Measurements from ENCODE around the gene PLCG2.

The PLCG2 gene

GRCh38 chr16:81785138-81785924 is 6.2 kb downstream of the PLCG2 start:
- TF ChIP-seq ZBTB7A (IDR thresholded peaks at IDR 0.05; ENCODE audit: low read depth), result no peak
- TF ChIP-seq USF1 (IDR thresholded peaks at IDR 0.05), result no peak
- TF ChIP-seq MAX (IDR thresholded peaks at IDR 0.05), result no peak
- no peak for TF ChIP-seq CREB1 (IDR thresholded peaks at IDR 0.05; ENCODE audit: low read depth)
- TF ChIP-seq CEBPB (IDR thresholded peaks at IDR 0.05), result no peak
- TF ChIP-seq FOXM1 (IDR thresholded peaks at IDR 0.05; ENCODE audit: borderline replicate concordance, low read depth), result no peak
- no peak for TF ChIP-seq EP300 (IDR thresholded peaks at IDR 0.05; ENCODE audit: borderline replicate concordance)
- no peak for TF ChIP-seq REST (IDR thresholded peaks at IDR 0.05; ENCODE audit: low read depth)
- TF ChIP-seq EGR1 (IDR thresholded peaks at IDR 0.05), result no peak
- TF ChIP-seq TEAD4 (IDR thresholded peaks at IDR 0.05), result no peak
- no peak for TF ChIP-seq TCF12 (IDR thresholded peaks at IDR 0.05; ENCODE audit: low read depth)
- TF ChIP-seq YY1 (IDR thresholded peaks at IDR 0.05; ENCODE audit: low read depth), result no peak
- TF ChIP-seq NFIC (IDR thresholded peaks at IDR 0.05), result no peak
- no peak for TF ChIP-seq TAF1 (IDR thresholded peaks at IDR 0.05; ENCODE audit: low read depth)
- no peak for TF ChIP-seq RAD21 (IDR thresholded peaks at IDR 0.05; ENCODE audit: low read depth)

GRCh38 chr16:81786321-81786720 is 7.2 kb downstream of the PLCG2 start:
- no peak for TF ChIP-seq USF1 (IDR thresholded peaks at IDR 0.05)
- TF ChIP-seq MAX (IDR thresholded peaks at IDR 0.05), result no peak
- no peak for TF ChIP-seq TEAD4 (IDR thresholded peaks at IDR 0.05)
- TF ChIP-seq ZBTB7A (IDR thresholded peaks at IDR 0.05; ENCODE audit: low read depth), result no peak
- no peak for TF ChIP-seq TAF1 (IDR thresholded peaks at IDR 0.05; ENCODE audit: low read depth)
- no peak for TF ChIP-seq YY1 (IDR thresholded peaks at IDR 0.05; ENCODE audit: low read depth)
- no peak for TF ChIP-seq REST (IDR thresholded peaks at IDR 0.05; ENCODE audit: low read depth)
- no peak for TF ChIP-seq CREB1 (IDR thresholded peaks at IDR 0.05; ENCODE audit: low read depth)
- no peak for TF ChIP-seq EP300 (IDR thresholded peaks at IDR 0.05; ENCODE audit: borderline replicate concordance)
- no peak for TF ChIP-seq EGR1 (IDR thresholded peaks at IDR 0.05)
- no peak for TF ChIP-seq TCF12 (IDR thresholded peaks at IDR 0.05; ENCODE audit: low read depth)
- no peak for TF ChIP-seq FOXM1 (IDR thresholded peaks at IDR 0.05; ENCODE audit: borderline replicate concordance, low read depth)
- no peak for TF ChIP-seq NFIC (IDR thresholded peaks at IDR 0.05)
- TF ChIP-seq CEBPB (IDR thresholded peaks at IDR 0.05), result no peak
- no peak for TF ChIP-seq RAD21 (IDR thresholded peaks at IDR 0.05; ENCODE audit: low read depth)

- no peak for TF ChIP-seq NFIC (IDR thresholded peaks at IDR 0.05)
These were observed 7.8 kb downstream of the PLCG2 start for GRCh38 chr16:81786868-81787267.

- TF ChIP-seq ZBTB7A (IDR thresholded peaks at IDR 0.05; ENCODE audit: low read depth) (no peak), EP300 (IDR thresholded peaks at IDR 0.05; ENCODE audit: borderline replicate concordance) (no peak)
These were observed 8.6 kb downstream of the PLCG2 start for GRCh38 chr16:81787659-81788058.

GRCh38 chr16:81790277-81790676 is 11.2 kb downstream of the PLCG2 start:
- no peak for TF ChIP-seq TEAD4 (IDR thresholded peaks at IDR 0.05)
- no peak for TF ChIP-seq CEBPB (IDR thresholded peaks at IDR 0.05)
- no peak for TF ChIP-seq RAD21 (IDR thresholded peaks at IDR 0.05; ENCODE audit: low read depth)
- no peak for TF ChIP-seq TCF12 (IDR thresholded peaks at IDR 0.05; ENCODE audit: low read depth)
- TF ChIP-seq NFIC (IDR thresholded peaks at IDR 0.05), result no peak
- TF ChIP-seq REST (IDR thresholded peaks at IDR 0.05; ENCODE audit: low read depth), result no peak
- TF ChIP-seq FOXM1 (IDR thresholded peaks at IDR 0.05; ENCODE audit: borderline replicate concordance, low read depth), result no peak
- TF ChIP-seq ZBTB7A (IDR thresholded peaks at IDR 0.05; ENCODE audit: low read depth), result no peak
- TF ChIP-seq TAF1 (IDR thresholded peaks at IDR 0.05; ENCODE audit: low read depth), result no peak
- TF ChIP-seq MAX (IDR thresholded peaks at IDR 0.05), result no peak
- TF ChIP-seq CREB1 (IDR thresholded peaks at IDR 0.05; ENCODE audit: low read depth), result no peak
- no peak for TF ChIP-seq YY1 (IDR thresholded peaks at IDR 0.05; ENCODE audit: low read depth)
- TF ChIP-seq EP300 (IDR thresholded peaks at IDR 0.05; ENCODE audit: borderline replicate concordance), result no peak
- no peak for TF ChIP-seq USF1 (IDR thresholded peaks at IDR 0.05)
